ENCODE data around the gene DRD2. TPM values are rescaled to one million over a fixed set of nuclear protein-coding genes. Genes with fewer than 3 reads are reported as not detected.

DRD2 gene
- total RNA-seq, 1 donor = not detected

DNA sequence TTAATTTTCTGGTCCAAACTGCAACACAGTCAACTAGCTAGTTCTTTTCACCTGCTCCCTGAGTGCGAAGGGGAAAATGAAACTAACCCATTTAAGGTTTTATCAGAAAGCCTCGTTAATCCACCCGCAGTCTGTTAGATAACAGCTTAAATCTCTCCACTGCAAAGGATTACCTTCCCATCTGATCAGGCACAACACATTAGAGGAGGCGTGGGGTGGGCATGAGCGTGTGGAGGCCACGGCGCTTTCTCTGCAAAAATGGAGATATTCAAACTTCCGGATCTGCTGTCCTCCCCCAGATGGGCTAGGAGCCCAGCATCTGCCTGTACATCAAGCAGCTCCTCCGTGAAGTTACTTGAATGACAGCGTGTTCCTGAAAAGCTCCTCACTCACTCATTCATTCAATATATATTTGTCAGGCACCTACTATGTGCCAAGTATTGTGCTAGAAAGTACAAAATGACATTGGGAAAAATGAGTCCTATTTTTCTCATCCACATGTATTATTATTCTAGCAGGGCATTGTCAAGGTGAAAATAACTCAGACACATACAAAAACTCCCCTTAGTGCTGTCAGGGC is 101.1 kb downstream of the DRD2 start:
- TF ChIP-seq, protein P1, sequence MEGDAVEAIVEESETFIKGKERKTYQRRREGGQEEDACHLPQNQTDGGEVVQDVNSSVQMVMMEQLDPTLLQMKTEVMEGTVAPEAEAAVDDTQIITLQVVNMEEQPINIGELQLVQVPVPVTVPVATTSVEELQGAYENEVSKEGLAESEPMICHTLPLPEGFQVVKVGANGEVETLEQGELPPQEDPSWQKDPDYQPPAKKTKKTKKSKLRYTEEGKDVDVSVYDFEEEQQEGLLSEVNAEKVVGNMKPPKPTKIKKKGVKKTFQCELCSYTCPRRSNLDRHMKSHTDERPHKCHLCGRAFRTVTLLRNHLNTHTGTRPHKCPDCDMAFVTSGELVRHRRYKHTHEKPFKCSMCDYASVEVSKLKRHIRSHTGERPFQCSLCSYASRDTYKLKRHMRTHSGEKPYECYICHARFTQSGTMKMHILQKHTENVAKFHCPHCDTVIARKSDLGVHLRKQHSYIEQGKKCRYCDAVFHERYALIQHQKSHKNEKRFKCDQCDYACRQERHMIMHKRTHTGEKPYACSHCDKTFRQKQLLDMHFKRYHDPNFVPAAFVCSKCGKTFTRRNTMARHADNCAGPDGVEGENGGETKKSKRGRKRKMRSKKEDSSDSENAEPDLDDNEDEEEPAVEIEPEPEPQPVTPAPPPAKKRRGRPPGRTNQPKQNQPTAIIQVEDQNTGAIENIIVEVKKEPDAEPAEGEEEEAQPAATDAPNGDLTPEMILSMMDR (IDR thresholded peaks at IDR 0.05; ENCODE audit: insufficient read depth, low read depth, low read length) = no peak
- H3K4me3 ChIP-seq (ENCODE audit: low read depth, low read length) = peak overlapping the region; percentile 31
- peak; percentile 69 for DNase-seq (ENCODE audit: low read depth)

DNA sequence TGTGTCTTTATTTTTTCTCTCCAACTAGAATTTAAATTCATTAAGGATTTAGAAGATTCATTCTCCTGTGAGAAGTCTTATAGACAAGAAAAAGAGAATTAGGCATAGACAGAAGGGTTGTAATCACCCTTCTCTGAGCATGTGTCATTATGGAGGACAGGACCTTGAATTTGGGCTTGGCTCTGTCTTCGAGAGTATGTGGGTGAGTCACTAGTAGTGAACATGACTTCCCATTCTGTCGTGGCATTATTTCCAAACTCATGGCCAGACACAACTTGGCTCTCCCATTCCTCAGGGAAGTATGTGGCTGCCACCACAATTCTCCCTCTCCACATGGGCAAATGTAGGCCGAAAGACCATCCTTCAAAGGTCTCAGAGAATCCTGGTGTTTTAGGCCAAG is 101.9 kb downstream of the DRD2 start:
- DNase-seq (ENCODE audit: low read depth) = peak; percentile 23
- H3K4me3 ChIP-seq (ENCODE audit: low read depth, low read length) = no peak overlapping the region
- TF ChIP-seq, protein P1 (IDR thresholded peaks at IDR 0.05; ENCODE audit: insufficient read depth, low read depth, low read length) = no peak

DNA sequence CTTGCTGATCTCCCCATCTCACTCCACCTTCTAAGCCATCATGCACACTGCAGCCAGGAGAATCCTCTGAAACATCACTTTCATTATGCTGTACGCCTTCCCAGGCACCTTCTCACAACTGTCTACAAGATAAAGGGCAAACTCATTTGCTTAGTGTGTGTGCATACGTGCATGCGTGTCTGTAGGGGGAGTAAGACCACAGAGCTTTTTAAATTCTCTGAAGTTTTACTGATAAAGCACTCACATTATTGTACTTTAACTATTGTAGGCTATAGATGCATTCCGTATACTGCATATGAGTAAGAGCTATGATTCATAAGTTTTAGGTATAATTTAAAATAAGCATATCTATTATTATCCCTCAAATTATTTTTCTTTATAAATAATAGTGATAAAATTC is 102.9 kb downstream of the DRD2 start:
- TF ChIP-seq, protein P1 (IDR thresholded peaks at IDR 0.05; ENCODE audit: insufficient read depth, low read depth, low read length) = peak; percentile 23
- H3K4me3 ChIP-seq (ENCODE audit: low read depth, low read length) = no peak overlapping the region
- no peak for DNase-seq (ENCODE audit: low read depth)

DNA sequence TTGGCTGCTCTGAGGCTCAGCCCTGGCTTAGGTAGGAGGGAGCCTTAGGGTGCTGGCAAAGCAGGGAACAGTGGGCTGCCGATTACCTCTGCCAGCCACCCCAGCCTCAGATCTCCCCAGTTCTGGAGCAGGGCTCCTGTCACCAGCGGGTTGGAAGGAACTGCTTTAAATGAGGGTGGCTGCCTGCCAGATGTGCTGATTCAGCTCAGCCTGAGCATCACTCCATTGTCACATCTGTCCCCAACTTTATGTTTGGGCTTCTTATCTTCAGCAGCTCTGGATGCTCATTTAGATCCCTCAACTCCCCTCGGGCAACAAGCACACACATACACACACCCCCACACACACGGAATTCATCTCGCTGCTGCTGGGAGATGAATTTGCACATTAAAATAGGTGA is 104.6 kb downstream of the DRD2 start:
- no peak for DNase-seq (ENCODE audit: low read depth)
- TF ChIP-seq, protein P1 (IDR thresholded peaks at IDR 0.05; ENCODE audit: insufficient read depth, low read depth, low read length) = no peak
- no peak overlapping the region for H3K4me3 ChIP-seq (ENCODE audit: low read depth, low read length)

DNA sequence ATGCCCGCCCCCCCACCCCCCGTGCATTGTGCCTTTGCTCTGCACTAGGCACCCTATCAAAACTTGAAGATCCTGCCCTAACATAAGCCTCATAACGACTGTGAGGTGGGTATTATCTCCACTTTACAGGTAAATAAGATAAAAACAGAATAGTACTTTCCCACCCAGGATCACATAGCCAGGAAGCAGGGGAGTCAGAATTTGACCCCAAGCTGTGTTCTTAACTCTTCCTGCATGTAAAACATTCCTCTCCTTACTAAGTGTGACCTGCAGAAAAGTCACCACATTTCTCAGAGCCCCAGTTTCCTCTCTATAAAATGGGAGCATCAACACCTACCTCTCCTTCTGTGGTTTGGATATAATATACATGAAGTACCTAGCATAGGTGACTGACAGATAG is 105.8 kb downstream of the DRD2 start:
- DNase-seq (ENCODE audit: low read depth) = no peak
- TF ChIP-seq, protein P1 (IDR thresholded peaks at IDR 0.05; ENCODE audit: insufficient read depth, low read depth, low read length) = no peak
- no peak overlapping the region for H3K4me3 ChIP-seq (ENCODE audit: low read depth, low read length)

DNA sequence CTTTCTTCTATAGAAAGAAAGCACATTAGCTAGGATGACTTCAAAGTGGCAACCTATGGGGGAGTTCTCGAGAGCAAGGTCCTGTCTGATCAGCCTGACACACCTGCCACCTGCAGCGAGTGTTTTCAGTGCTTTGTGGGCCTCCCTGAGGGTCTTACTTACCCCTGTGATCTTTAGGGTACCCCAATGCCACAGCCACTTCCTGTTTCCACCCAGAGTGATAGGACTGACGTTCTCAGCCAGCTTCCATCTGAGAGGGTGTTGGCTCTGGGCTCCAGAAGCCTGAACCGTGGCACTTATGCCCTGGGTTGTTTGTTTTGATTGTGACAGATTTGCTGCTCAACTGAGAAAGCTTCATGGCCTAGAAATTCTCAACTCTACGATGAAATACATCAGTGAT is 109.3 kb downstream of the DRD2 start:
- H3K4me3 ChIP-seq (ENCODE audit: low read depth, low read length) = no peak overlapping the region
- DNase-seq (ENCODE audit: low read depth) = no peak
- TF ChIP-seq, protein P1 (IDR thresholded peaks at IDR 0.05; ENCODE audit: insufficient read depth, low read depth, low read length) = no peak
